SK-N-SH (cell line): ENCODE data around the gene CCNK. TPM values are rescaled to one million over a fixed set of nuclear protein-coding genes. Genes with fewer than 3 reads are reported as not detected.

Source experiments
- CTCF ChIA-PET: fragments of 300-600, 350-600 bp; formaldehyde crosslinking; extraction: SDS; loops from one replicate; lab custom pipeline; 2021; lab: Yijun Ruan, JAX
- POLR2A ChIA-PET: fragments of 350-600 bp; sonication (Branson Sonifier 250); formaldehyde crosslinking; extraction: SDS; loops from one replicate; lab custom pipeline; 2020; ENCODE audit warnings: antibody characterized with exemption, inconsistent platforms; lab: Yijun Ruan, JAX
- DNase-seq: peaks from one replicate; pipeline ENCODE4 v3.0.0; 2012
- H2AFZ ChIP-seq: fragments of 200-600 bp; sonication (generic); 2 replicates; pipeline ENCODE4 v1.8.1; 2016; ENCODE audit warnings: antibody characterized with exemption, mild to moderate bottlenecking, low read depth
- H3F3A ChIP-seq: fragments of 200-600 bp; sonication (generic); replicated peaks from 2 replicates; pipeline ENCODE3; 2016; ENCODE audit warnings: antibody characterized with exemption, mild to moderate bottlenecking; ENCODE audit not compliant: insufficient read depth
- H3K27ac ChIP-seq, 2 experiments: fragments of 200-500 bp in 1 of 2; fragments of 200-600 bp in 1 of 2; sonication (Bioruptor generic) in 1 of 2; sonication (generic), shearing (Covaris generic) in 1 of 2; 2 replicates each; pipeline versions ENCODE4 v1.5.1 to v1.6.1; 2014 to 2016; ENCODE audit warnings: low read depth in 2 of 2, inconsistent platforms in 1 of 2, low read length in 1 of 2, mild to moderate bottlenecking in 1 of 2, mixed read lengths in 1 of 2
- H3K27me3 ChIP-seq: fragments of 200-600 bp; sonication (generic), shearing (Covaris generic); 2 replicates; pipeline ENCODE4 v1.6.1; 2016; ENCODE audit warnings: mixed run types; ENCODE audit not compliant: insufficient read depth
- H3K36me3 ChIP-seq, 2 experiments: fragments of 200-500 bp in 1 of 2; fragments of 200-600 bp in 1 of 2; sonication (Bioruptor generic) in 1 of 2; sonication (generic) in 1 of 2; replicated peaks in 1 of 2; 2 replicates each; pipeline versions ENCODE3 to v1.5.1; 2014 to 2016; ENCODE audit warnings: low read length in 1 of 2, mild to moderate bottlenecking in 1 of 2; ENCODE audit not compliant: insufficient read depth in 2 of 2, control insufficient read depth in 1 of 2
- H3K4me1 ChIP-seq, 2 experiments: fragments of 200-500 bp in 1 of 2; fragments of 200-600 bp in 1 of 2; sonication (Bioruptor generic) in 1 of 2; sonication (generic), shearing (Covaris generic) in 1 of 2; 2 replicates each; pipeline versions ENCODE4 v1.5.1 to v1.6.1; 2014 to 2016; ENCODE audit warnings: low read depth in 1 of 2, low read length in 1 of 2, mixed run types in 1 of 2; ENCODE audit not compliant: insufficient read depth in 2 of 2, control insufficient read depth in 1 of 2
- H3K4me2 ChIP-seq: fragments of 200-600 bp; sonication (generic), shearing (Covaris generic); 2 replicates; pipeline ENCODE4 v1.6.1; 2017; ENCODE audit warnings: mixed run types
- H3K4me3 ChIP-seq, 2 experiments: fragments of 200-500 bp in 1 of 2; fragments of 200-600 bp in 1 of 2; sonication (Bioruptor generic) in 1 of 2; sonication (generic), shearing (Covaris generic) in 1 of 2; 2 replicates each; pipeline versions ENCODE4 v1.5.1 to v1.8.1; 2014 to 2016; ENCODE audit warnings: low read depth in 2 of 2, inconsistent platforms in 1 of 2, low read length in 1 of 2, mild to moderate bottlenecking in 1 of 2, mixed read lengths in 1 of 2, moderate library complexity in 1 of 2
- H3K79me2 ChIP-seq: fragments of 200-600 bp; sonication (generic); 2 replicates; pipeline ENCODE4 v1.8.1; 2017; ENCODE audit warnings: mild to moderate bottlenecking; ENCODE audit not compliant: insufficient read depth
- H3K9ac ChIP-seq: fragments of 200-600 bp; sonication (generic); 2 replicates; pipeline ENCODE4 v1.6.1; 2017; ENCODE audit warnings: mixed run types
- H3K9me2 ChIP-seq: fragments of 200-600 bp; sonication (generic); 2 replicates; pipeline ENCODE4 v1.6.1; 2017; ENCODE audit warnings: mixed run types
- H3K9me3 ChIP-seq: fragments of 200-600 bp; sonication (generic); 2 replicates; pipeline ENCODE4 v1.6.1; 2017; ENCODE audit warnings: mixed run types, mild to moderate bottlenecking, moderate library complexity
- H4K20me1 ChIP-seq: fragments of 200-600 bp; sonication (generic); 2 replicates; pipeline ENCODE4 v1.6.1; 2017; ENCODE audit warnings: mild to moderate bottlenecking, mixed run types; ENCODE audit not compliant: insufficient read depth
- CHD2 ChIP-seq: fragments of 150-350 bp; IDR thresholded peaks from 2 replicates; pipeline ENCODE4 v1.6.1; 2018; ENCODE audit warnings: low read length; ENCODE audit not compliant: partially characterized antibody
- CTCF ChIP-seq: fragments of 200-600 bp; sonication (generic); IDR thresholded peaks from 2 replicates; pipeline ENCODE4 v1.6.1; 2017; ENCODE audit warnings: antibody characterized with exemption, mild to moderate bottlenecking, moderate library complexity
- FOXM1 ChIP-seq: IDR thresholded peaks from 2 replicates; pipeline ENCODE4 v1.4.0; 2012; ENCODE audit warnings: low read depth, mild to moderate bottlenecking
- GATA2 ChIP-seq: sonication (generic); formaldehyde crosslinking; IDR thresholded peaks from 2 replicates; pipeline ENCODE4 v1.5.0; 2020; ENCODE audit warnings: mild to moderate bottlenecking, missing genetic modification reagents
- NFIC ChIP-seq: IDR thresholded peaks from 2 replicates; pipeline ENCODE4 v1.4.0; 2012; ENCODE audit warnings: borderline replicate concordance
- NRF1 ChIP-seq: IDR thresholded peaks from 2 replicates; pipeline ENCODE4 v1.6.1; 2012; ENCODE audit warnings: low read depth, mild to moderate bottlenecking, low read length
- RFX5 ChIP-seq: IDR thresholded peaks from 2 replicates; pipeline ENCODE4 v1.6.1; 2012; ENCODE audit warnings: mild to moderate bottlenecking, improper control_type of control experiment, low read length
- SIN3A ChIP-seq: IDR thresholded peaks from 2 replicates; pipeline ENCODE4 v1.6.1; 2012; ENCODE audit warnings: low read depth, mild to moderate bottlenecking, low read length, moderate library complexity, borderline replicate concordance
- SMC3 ChIP-seq: IDR thresholded peaks from 2 replicates; pipeline ENCODE4 v1.6.1; 2012; ENCODE audit warnings: low read depth, low read length, improper control_type of control experiment
- USF1 ChIP-seq: IDR thresholded peaks from 2 replicates; pipeline ENCODE4 v1.4.0; 2012; ENCODE audit warnings: low read depth, borderline replicate concordance
- YY1 ChIP-seq: IDR thresholded peaks from 2 replicates; pipeline ENCODE4 v1.4.0; 2012; ENCODE audit warnings: low read depth, mild to moderate bottlenecking
- ZBTB33 ChIP-seq: IDR thresholded peaks from 2 replicates; pipeline ENCODE4 v1.4.0; 2012; ENCODE audit warnings: low read depth, borderline replicate concordance
- WGBS: methylation state at CpG from one replicate; pipeline ENCODE4 v1.1.6; 2017; ENCODE audit warnings: low lambda C conversion rate; 5-methylcytosine and 5-hydroxymethylcytosine counted together
- polyA plus RNA-seq, 3 experiments: library from polyadenylated mRNA; depleted of rRNA; stranded (reverse); fragments of >200 nt; gene quantifications; 2 replicates each; pipeline ENCODE4 v1.2.3, GENCODE V29; 2012
- TF ChIP-seq, protein P1 (sequence below): IDR thresholded peaks from 2 replicates; pipeline ENCODE4 v1.6.1; 2012; ENCODE audit warnings: mild to moderate bottlenecking, low read depth, low read length, moderate library complexity
- TF ChIP-seq, protein P2 (sequence below): fragments of 150-350 bp; IDR thresholded peaks from 2 replicates; pipeline ENCODE4 v1.6.1; 2016; ENCODE audit warnings: mild to moderate bottlenecking, low read depth, low read length
- TF ChIP-seq, protein P3 (sequence below): fragments of 150-350 bp; IDR thresholded peaks from 2 replicates; pipeline ENCODE4 v1.6.1; 2017; ENCODE audit warnings: antibody characterized with exemption, low read length, low read depth, borderline replicate concordance
- TF ChIP-seq, protein P4 (sequence below): IDR thresholded peaks from 2 replicates; pipeline ENCODE4 v1.4.0; 2012; ENCODE audit warnings: low read depth

The CCNK gene
- polyA plus RNA-seq, 1 of the 3 experiments (the other 2 are of a cell fraction): 14.6 TPM

GRCh38 chr14:99543985-99544384 is 62.8 kb downstream of the CCNK start:
- H3K9me2 ChIP-seq: no peaks in the 10 kb centered on the region
- no peak for DNase-seq
- H3K4me1 ChIP-seq: peaks cover 10 to 79% of the 10 kb centered on the region in 2 experiments; a peak in 3 of 4 replicates
- H3K36me3 ChIP-seq: no peaks in the 10 kb centered on the region
- no peak overlapping the region for H2AFZ ChIP-seq
- H3K4me2 ChIP-seq: no peak overlapping the region
- H3K27me3 ChIP-seq: no peaks in the 10 kb centered on the region
- no peak overlapping the region for H3K4me3 ChIP-seq
- no peak for TF ChIP-seq CTCF
- TF ChIP-seq ZBTB33: no peak
- TF ChIP-seq, protein P1, sequence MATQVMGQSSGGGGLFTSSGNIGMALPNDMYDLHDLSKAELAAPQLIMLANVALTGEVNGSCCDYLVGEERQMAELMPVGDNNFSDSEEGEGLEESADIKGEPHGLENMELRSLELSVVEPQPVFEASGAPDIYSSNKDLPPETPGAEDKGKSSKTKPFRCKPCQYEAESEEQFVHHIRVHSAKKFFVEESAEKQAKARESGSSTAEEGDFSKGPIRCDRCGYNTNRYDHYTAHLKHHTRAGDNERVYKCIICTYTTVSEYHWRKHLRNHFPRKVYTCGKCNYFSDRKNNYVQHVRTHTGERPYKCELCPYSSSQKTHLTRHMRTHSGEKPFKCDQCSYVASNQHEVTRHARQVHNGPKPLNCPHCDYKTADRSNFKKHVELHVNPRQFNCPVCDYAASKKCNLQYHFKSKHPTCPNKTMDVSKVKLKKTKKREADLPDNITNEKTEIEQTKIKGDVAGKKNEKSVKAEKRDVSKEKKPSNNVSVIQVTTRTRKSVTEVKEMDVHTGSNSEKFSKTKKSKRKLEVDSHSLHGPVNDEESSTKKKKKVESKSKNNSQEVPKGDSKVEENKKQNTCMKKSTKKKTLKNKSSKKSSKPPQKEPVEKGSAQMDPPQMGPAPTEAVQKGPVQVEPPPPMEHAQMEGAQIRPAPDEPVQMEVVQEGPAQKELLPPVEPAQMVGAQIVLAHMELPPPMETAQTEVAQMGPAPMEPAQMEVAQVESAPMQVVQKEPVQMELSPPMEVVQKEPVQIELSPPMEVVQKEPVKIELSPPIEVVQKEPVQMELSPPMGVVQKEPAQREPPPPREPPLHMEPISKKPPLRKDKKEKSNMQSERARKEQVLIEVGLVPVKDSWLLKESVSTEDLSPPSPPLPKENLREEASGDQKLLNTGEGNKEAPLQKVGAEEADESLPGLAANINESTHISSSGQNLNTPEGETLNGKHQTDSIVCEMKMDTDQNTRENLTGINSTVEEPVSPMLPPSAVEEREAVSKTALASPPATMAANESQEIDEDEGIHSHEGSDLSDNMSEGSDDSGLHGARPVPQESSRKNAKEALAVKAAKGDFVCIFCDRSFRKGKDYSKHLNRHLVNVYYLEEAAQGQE: no peak
- no peak for TF ChIP-seq YY1
- no peak for TF ChIP-seq USF1
- TF ChIP-seq, protein P2, sequence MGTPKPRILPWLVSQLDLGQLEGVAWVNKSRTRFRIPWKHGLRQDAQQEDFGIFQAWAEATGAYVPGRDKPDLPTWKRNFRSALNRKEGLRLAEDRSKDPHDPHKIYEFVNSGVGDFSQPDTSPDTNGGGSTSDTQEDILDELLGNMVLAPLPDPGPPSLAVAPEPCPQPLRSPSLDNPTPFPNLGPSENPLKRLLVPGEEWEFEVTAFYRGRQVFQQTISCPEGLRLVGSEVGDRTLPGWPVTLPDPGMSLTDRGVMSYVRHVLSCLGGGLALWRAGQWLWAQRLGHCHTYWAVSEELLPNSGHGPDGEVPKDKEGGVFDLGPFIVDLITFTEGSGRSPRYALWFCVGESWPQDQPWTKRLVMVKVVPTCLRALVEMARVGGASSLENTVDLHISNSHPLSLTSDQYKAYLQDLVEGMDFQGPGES: no peak
- TF ChIP-seq NFIC: no peak
- TF ChIP-seq, protein P3, sequence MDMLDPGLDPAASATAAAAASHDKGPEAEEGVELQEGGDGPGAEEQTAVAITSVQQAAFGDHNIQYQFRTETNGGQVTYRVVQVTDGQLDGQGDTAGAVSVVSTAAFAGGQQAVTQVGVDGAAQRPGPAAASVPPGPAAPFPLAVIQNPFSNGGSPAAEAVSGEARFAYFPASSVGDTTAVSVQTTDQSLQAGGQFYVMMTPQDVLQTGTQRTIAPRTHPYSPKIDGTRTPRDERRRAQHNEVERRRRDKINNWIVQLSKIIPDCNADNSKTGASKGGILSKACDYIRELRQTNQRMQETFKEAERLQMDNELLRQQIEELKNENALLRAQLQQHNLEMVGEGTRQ: no peak
- no peak for TF ChIP-seq RFX5
- TF ChIP-seq NRF1: no peak
- no peak for TF ChIP-seq GATA2 (CRISPR knock-in tag)
- TF ChIP-seq, protein P4, sequence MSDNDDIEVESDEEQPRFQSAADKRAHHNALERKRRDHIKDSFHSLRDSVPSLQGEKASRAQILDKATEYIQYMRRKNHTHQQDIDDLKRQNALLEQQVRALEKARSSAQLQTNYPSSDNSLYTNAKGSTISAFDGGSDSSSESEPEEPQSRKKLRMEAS: no peak
- TF ChIP-seq SIN3A: no peak
- TF ChIP-seq CHD2: no peak
- no peak for TF ChIP-seq SMC3
- no peak for TF ChIP-seq FOXM1
- H4K20me1 ChIP-seq: peaks cover 55% of the 10 kb centered on the region; the same call in 1 of the 2 replicates
- peaks cover 81% of the 10 kb centered on the region for H3K79me2 ChIP-seq
- peaks cover 4% of the 10 kb centered on the region for H3F3A ChIP-seq
- no peak overlapping the region; a peak in 1 of 4 replicates for H3K27ac ChIP-seq
- 96% methylated on average over 12 of the region's 12 CpGs for WGBS
- POLR2A ChIA-PET: interaction anchor here (1.4 kb wide), 1 partner anchor 19 kb away, joined by 3 read pairs; no protein-coding TSS in a partner anchor
- CTCF ChIA-PET: interaction anchor here (0.7 to 2.9 kb wide), 7 partner anchors 19 to 145 kb away, joined by 3 to 7 read pairs (median 4); no protein-coding TSS in a partner anchor
- no peak overlapping the region for H3K9ac ChIP-seq
- no peaks in the 10 kb centered on the region for H3K9me3 ChIP-seq
